ENCODE measurements around the gene VCP. TPM values are rescaled to one million over a fixed set of nuclear protein-coding genes. Genes with fewer than 3 reads are reported as not detected.

Gene VCP
- total RNA-seq, 1 experiment from 2014 or later, result 208 TPM

- Mint-ChIP-seq H3K9me3 (ENCODE audit: low read depth, unreplicated experiment) (peaks cover 2% of the 10 kb centered on the region), H3K27ac (ENCODE audit: unreplicated experiment) (peak overlapping the region; percentile 40), H3K36me3 (ENCODE audit: insufficient read depth, unreplicated experiment) (peaks cover 72% of the 10 kb centered on the region), H3K4me3 (ENCODE audit: low read depth, unreplicated experiment) (peak overlapping the region; percentile 67), H3K4me1 (ENCODE audit: low read depth, unreplicated experiment) (peaks cover 43% of the 10 kb centered on the region), H3K27me3 (ENCODE audit: unreplicated experiment) (no peaks in the 10 kb centered on the region)
- CTCF ChIA-PET, result no interaction called here
- BruUV-seq (replicated peaks), result no TSS peak
- intact Hi-C loops (cut with micrococcal nuclease; ENCODE audit: unreplicated experiment), result loop anchor here (5.0 kb wide), 1 partner anchor 310 kb away; no protein-coding TSS in a partner anchor
- TF ChIP-seq, protein P1, sequence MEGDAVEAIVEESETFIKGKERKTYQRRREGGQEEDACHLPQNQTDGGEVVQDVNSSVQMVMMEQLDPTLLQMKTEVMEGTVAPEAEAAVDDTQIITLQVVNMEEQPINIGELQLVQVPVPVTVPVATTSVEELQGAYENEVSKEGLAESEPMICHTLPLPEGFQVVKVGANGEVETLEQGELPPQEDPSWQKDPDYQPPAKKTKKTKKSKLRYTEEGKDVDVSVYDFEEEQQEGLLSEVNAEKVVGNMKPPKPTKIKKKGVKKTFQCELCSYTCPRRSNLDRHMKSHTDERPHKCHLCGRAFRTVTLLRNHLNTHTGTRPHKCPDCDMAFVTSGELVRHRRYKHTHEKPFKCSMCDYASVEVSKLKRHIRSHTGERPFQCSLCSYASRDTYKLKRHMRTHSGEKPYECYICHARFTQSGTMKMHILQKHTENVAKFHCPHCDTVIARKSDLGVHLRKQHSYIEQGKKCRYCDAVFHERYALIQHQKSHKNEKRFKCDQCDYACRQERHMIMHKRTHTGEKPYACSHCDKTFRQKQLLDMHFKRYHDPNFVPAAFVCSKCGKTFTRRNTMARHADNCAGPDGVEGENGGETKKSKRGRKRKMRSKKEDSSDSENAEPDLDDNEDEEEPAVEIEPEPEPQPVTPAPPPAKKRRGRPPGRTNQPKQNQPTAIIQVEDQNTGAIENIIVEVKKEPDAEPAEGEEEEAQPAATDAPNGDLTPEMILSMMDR (IDR thresholded peaks at IDR 0.05; ENCODE audit: unreplicated experiment), result no peak
- no peak for DNase-seq
Measured at GRCh38 chr9:35112257-35113020, 40.0 kb upstream of the VCP start.

DNA sequence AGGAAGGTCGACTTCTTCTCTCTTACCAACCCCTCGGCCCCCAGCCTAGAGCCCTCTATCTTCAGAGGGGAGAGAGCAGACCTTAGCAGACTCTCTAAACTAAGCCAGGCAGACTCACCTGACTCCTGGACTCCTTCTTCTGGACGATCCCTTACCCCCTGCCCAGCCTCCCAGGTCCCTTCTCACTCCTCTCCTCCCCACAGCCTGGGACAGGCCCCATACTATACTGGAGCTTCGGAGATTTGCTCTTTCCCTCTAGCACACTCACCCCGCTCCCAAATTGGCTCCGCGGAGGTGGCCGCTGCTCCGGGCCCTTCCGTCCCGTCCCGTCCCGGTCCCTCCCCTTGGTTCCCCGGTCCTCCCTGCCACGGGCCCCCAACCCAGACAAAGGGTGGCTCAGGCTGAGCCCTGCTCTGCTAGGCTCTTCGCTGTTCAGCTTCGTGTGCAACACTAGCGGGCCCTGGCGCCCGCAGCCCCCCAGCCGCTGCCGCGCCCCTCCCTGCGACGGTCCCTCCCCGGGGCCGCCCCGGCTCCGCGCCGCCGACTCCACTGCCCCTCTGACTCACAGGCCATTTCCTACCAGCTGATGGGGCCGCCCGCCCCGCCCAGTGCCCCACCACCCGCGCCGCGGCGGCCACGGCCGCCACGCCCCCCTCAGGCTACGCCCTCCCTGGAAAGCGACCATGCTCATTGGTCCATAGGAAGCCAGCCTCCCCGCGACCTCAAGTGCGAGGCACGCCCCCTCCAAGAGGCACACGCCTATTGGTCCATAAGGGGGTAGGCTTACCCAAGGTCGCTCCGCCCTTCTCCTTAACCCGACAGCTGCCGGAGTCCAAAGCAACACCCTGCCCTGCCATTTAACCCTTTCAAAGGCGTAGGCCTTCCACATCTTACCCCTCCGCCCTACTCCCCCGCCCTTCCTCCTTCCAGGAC lies 38.8 kb upstream of the VCP start:
- peak overlapping the region; percentile 40 for H3K27ac Mint-ChIP-seq (ENCODE audit: unreplicated experiment)
- intact Hi-C loops (cut with micrococcal nuclease; ENCODE audit: unreplicated experiment), result loop anchor here (5.0 kb wide), 1 partner anchor 311 kb away; no protein-coding TSS in a partner anchor
- peaks cover 72% of the 10 kb centered on the region for H3K36me3 Mint-ChIP-seq (ENCODE audit: insufficient read depth, unreplicated experiment)
- TF ChIP-seq, protein P1 (IDR thresholded peaks at IDR 0.05; ENCODE audit: unreplicated experiment), result no peak
- CTCF ChIA-PET, result interaction anchor here (0.9 kb wide), 1 partner anchor 19 kb away, joined by 3 read pairs; no protein-coding TSS in a partner anchor
- no TSS peak for BruUV-seq (replicated peaks)
- no peaks in the 10 kb centered on the region for H3K27me3 Mint-ChIP-seq (ENCODE audit: unreplicated experiment)
- peaks cover 38% of the 10 kb centered on the region for H3K4me1 Mint-ChIP-seq (ENCODE audit: low read depth, unreplicated experiment)
- DNase-seq, result peak; percentile 92
- H3K9me3 Mint-ChIP-seq (ENCODE audit: low read depth, unreplicated experiment), result peaks cover 2% of the 10 kb centered on the region
- peak overlapping the region; percentile 67 for H3K4me3 Mint-ChIP-seq (ENCODE audit: low read depth, unreplicated experiment)

GRCh38 chr9:35110327-35110761 lies 37.9 kb upstream of the VCP start:
- H3K4me1 Mint-ChIP-seq (ENCODE audit: low read depth, unreplicated experiment), result peaks cover 36% of the 10 kb centered on the region
- peaks cover 2% of the 10 kb centered on the region for H3K9me3 Mint-ChIP-seq (ENCODE audit: low read depth, unreplicated experiment)
- H3K27me3 Mint-ChIP-seq (ENCODE audit: unreplicated experiment), result no peaks in the 10 kb centered on the region
- peaks cover 66% of the 10 kb centered on the region for H3K36me3 Mint-ChIP-seq (ENCODE audit: insufficient read depth, unreplicated experiment)
- CTCF ChIA-PET, result no interaction called here
- no TSS peak for BruUV-seq (replicated peaks)
- DNase-seq, result peak; percentile 52
- peak overlapping the region; percentile 40 for H3K27ac Mint-ChIP-seq (ENCODE audit: unreplicated experiment)
- intact Hi-C loops (cut with micrococcal nuclease; ENCODE audit: unreplicated experiment), result loop anchor here (5.0 kb wide), 1 partner anchor 312 kb away; no protein-coding TSS in a partner anchor
- H3K4me3 Mint-ChIP-seq (ENCODE audit: low read depth, unreplicated experiment), result peak overlapping the region; percentile 67
- TF ChIP-seq, protein P1 (IDR thresholded peaks at IDR 0.05; ENCODE audit: unreplicated experiment), result no peak

- peaks cover 57% of the 10 kb centered on the region for H3K36me3 Mint-ChIP-seq (ENCODE audit: insufficient read depth, unreplicated experiment)
- no peak for DNase-seq
- no peaks in the 10 kb centered on the region for H3K27me3 Mint-ChIP-seq (ENCODE audit: unreplicated experiment)
- no TSS peak for BruUV-seq (replicated peaks)
- H3K9me3 Mint-ChIP-seq (ENCODE audit: low read depth, unreplicated experiment), result peaks cover 2% of the 10 kb centered on the region
- H3K4me1 Mint-ChIP-seq (ENCODE audit: low read depth, unreplicated experiment), result peaks cover 29% of the 10 kb centered on the region
- CTCF ChIA-PET, result interaction anchor here (0.5 to 0.6 kb wide), 2 partner anchors 26 to 29 kb away, joined by 4 to 5 read pairs; no protein-coding TSS in a partner anchor
- no peak overlapping the region for H3K4me3 Mint-ChIP-seq (ENCODE audit: low read depth, unreplicated experiment)
- TF ChIP-seq, protein P1 (IDR thresholded peaks at IDR 0.05; ENCODE audit: unreplicated experiment), result no peak
- no peak overlapping the region for H3K27ac Mint-ChIP-seq (ENCODE audit: unreplicated experiment)
- intact Hi-C loops (cut with micrococcal nuclease; ENCODE audit: unreplicated experiment), result no loop called here
Measured at GRCh38 chr9:35108946-35109575, 36.6 kb upstream of the VCP start.

Data from Calu3 (cell line).